Frontal cortex (tissue), 4 donors: ENCODE results near the gene GSX1. TPM values are rescaled to one million over a fixed set of nuclear protein-coding genes. Genes with fewer than 3 reads are reported as not detected.
A peak's percentile ranks its signal among the peaks of the same experiment; 100 is the strongest.

Experiments
- DNase-seq, 2 donors: peaks; one replicate each; pipeline ENCODE4 v3.0.0; 2012; ENCODE audit warnings: low spot score in 2 of 2
- FAIRE-seq: peaks from 2 replicates; lab custom pipeline; 2012; peaks lifted over from hg19 to GRCh38; lab: Jason Lieb, UNC
- small RNA-seq: library from RNA; depleted of rRNA; stranded (forward); fragments of <200 nt; gene quantifications from one replicate; pipeline ENCODE3, GENCODE V24; 2014
- total RNA-seq: library from RNA; depleted of rRNA; stranded (reverse); fragments of >200 nt; gene quantifications from one replicate; pipeline ENCODE4 v1.2.3, GENCODE V29; 2014
- donor health status: control.
- donor health status: control.
- donor health status: control.

GSX1 gene
- total RNA-seq, 1 donor from 2014 or later = 0.41 TPM

DNA sequence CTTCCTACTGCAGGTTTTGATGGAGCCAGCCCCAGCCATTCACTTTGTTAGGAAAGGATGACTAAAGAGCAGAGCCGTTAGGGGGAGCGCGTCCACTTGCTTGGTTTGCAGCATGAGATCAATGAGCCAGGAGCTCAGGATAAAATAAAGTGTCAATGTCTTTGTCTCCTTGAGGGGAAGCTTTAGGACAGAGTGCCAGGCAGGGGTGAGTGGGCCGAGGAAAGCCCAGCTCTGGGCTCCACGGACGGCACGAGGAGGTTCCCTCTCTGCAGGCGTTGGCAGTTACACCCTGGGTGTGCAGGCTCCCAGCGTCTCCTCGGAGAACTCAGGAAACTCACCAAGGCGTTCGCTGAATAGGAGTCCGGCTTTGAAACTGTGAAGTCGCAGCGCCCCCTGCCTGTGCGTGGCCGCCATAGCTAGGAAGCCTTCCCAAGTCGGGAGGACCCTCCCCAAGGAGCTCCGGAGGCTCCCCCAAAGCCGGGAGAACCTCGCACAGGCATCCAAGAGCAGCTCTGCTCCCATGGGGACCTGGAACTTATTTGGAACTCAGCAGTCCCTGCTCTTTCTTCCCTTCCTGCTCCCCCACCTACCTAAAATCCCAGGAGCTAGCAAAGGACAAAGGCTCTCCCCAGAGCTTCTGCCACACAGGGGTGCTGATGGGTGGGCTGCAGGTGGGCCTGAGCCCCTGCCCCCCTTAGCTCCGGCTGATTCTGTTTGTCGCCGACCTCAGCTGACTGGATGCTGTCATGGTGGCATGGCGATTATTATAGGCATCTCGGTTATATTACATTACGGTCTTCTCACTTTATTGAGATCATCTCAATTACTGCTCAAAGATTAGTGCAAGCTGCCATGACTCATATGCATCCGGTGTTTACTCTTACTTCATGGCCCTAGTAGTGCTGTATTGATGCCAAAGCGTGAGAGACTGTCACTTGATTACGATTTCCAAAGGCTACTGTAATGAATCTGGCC is 34.4 kb downstream of the GSX1 start:
- DNase-seq (peak; percentile 79 to 82), FAIRE-seq (no peak)

DNA sequence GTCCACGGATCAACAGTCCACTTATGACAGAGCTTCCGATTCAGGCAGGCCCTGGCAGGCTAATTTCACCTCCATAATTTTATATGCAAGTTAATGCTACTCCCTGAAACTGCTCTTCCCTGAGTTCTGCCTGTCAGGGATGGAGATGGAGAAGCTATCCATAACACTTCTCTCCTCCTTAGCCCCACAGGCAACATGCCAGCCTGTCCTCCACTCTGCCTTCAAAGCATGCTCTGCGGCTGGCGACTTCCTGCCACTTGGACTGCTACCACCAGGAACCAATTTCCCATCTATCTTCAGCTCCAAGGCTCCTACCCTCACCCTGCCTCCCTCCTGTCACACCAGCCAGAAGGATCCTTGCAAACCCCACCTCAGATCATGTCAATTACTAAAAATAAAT is 35.4 kb downstream of the GSX1 start:
- no peak for FAIRE-seq
- no peak for DNase-seq

DNA sequence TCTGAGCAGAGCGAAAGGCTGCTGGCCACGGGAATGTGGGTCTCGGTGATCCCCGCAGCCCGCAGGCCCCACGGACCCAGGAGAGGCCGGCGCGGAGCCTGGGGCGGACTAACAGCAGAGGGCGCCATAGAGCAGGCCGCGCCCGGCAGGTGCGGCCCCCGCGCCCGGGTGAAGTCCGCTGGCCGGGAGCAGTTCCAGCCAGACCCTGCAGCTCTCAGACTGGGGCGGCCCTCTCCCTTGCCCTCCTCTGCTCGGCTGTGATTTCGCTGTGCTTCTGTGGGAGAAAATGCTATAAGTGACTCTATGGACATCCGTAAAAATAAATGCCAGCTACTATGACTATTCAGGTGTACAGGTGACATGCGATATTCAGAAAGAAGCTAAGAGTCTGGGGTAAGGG is 37.7 kb downstream of the GSX1 start:
- DNase-seq (peak in 1 of 2 donors; percentile 59), FAIRE-seq (no peak)

DNA sequence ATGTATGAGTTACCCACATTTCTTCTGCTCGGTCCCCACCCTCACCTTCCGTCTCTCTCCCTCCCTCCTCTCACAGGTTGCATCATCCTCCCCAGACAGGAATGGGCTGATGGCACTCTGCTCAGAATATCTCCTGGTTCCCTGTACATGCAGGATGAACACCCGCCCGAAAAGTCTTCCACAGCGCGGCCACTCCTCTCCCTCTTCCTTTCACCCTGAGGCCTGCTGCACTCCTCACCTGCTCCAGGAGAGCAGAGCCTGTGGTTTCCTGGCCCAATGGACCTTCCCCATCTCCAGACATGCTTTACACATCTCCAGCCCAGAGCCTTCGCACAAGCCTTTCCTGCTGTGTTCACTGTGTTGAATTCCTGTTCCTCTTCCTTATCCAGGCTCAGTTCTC is 40.9 kb downstream of the GSX1 start:
- no peak for FAIRE-seq

GRCh38 chr13:27834095-27834494 is 41.8 kb downstream of the GSX1 start:
- DNase-seq = no peak
- FAIRE-seq = no peak

More for the DNA sequence above, 40.9 kb downstream of the GSX1 start:
- no peak for DNase-seq

GRCh38 chr13:27835799-27836198 is 43.5 kb downstream of the GSX1 start:
- DNase-seq (no peak), FAIRE-seq (no peak)

DNA sequence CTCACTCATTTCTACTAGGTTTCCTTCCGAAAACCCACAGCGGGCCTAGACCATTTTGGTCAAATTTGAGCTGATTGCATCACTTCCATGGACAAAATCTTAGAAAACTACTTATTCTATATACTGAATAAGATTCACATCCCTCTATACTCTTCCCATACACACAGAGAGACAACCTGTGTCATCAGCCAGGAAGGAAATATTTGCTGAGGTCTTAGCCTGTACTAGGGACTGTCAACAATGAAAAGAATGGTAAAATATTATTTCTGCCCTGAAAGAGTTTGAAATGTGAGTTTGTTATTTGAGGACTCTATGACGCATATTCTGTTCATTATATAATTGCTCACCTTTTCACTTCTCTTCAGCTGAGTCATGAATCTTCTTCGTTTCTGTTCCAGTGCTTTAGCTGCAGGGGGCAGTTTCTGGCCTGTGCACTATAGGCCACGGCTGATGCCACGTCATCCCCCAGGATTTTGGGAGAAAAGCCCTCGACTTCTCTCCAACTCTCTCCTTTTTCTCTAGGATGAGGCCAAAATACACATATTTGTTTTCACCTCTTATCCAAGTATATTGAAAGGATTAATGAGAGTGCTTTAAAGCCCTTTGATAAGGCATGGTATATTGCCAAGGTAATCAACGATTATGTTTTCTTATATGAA is 47.7 kb downstream of the GSX1 start:
- FAIRE-seq = no peak

GRCh38 chr13:27842571-27842970 is 50.3 kb downstream of the GSX1 start:
- DNase-seq (no peak), FAIRE-seq (no peak)

More for the DNA sequence above, 47.7 kb downstream of the GSX1 start:
- DNase-seq = no peak

Small RNA genes within 50 kb of the gene (small RNA-seq; reads per million reads assigned to genes)
- gene RNU6-73P = not detected

Other genes with a start within 250 kb of the GSX1 start
- 11.8 TPM for gene LNX2, start 172.0 kb upstream of the GSX1 start, total RNA-seq
- gene POLR1D, start 170.6 kb upstream of the GSX1 start, total RNA-seq = 55.4 TPM
- not detected for gene PDX1, start 127.5 kb downstream of the GSX1 start, total RNA-seq
- not detected for gene CDX2, start 176.8 kb downstream of the GSX1 start, total RNA-seq
- not detected for gene URAD, start 196.2 kb downstream of the GSX1 start, total RNA-seq